Measurements from ENCODE around the gene COL5A1. TPM values are rescaled to one million over a fixed set of nuclear protein-coding genes. Genes with fewer than 3 reads are reported as not detected.

COL5A1 gene
- total and polyA plus RNA-seq, 2 experiments from 2014 or later, result 2.5 to 13.1 TPM

- TF ChIP-seq, protein P1, sequence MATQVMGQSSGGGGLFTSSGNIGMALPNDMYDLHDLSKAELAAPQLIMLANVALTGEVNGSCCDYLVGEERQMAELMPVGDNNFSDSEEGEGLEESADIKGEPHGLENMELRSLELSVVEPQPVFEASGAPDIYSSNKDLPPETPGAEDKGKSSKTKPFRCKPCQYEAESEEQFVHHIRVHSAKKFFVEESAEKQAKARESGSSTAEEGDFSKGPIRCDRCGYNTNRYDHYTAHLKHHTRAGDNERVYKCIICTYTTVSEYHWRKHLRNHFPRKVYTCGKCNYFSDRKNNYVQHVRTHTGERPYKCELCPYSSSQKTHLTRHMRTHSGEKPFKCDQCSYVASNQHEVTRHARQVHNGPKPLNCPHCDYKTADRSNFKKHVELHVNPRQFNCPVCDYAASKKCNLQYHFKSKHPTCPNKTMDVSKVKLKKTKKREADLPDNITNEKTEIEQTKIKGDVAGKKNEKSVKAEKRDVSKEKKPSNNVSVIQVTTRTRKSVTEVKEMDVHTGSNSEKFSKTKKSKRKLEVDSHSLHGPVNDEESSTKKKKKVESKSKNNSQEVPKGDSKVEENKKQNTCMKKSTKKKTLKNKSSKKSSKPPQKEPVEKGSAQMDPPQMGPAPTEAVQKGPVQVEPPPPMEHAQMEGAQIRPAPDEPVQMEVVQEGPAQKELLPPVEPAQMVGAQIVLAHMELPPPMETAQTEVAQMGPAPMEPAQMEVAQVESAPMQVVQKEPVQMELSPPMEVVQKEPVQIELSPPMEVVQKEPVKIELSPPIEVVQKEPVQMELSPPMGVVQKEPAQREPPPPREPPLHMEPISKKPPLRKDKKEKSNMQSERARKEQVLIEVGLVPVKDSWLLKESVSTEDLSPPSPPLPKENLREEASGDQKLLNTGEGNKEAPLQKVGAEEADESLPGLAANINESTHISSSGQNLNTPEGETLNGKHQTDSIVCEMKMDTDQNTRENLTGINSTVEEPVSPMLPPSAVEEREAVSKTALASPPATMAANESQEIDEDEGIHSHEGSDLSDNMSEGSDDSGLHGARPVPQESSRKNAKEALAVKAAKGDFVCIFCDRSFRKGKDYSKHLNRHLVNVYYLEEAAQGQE (IDR thresholded peaks at IDR 0.05; ENCODE audit: unreplicated experiment), result no peak
- TF ChIP-seq JUNB (IDR thresholded peaks at IDR 0.05; ENCODE audit: unreplicated experiment) (no peak), EZH2 (IDR thresholded peaks at IDR 0.05; ENCODE audit: low read depth, unreplicated experiment) (no peak), ZNF114 (CRISPR knock-in tag; IDR thresholded peaks at IDR 0.05) (no peak), NANOG (IDR thresholded peaks at IDR 0.05; ENCODE audit: borderline replicate concordance) (no peak), STAT1 (IDR thresholded peaks at IDR 0.05; ENCODE audit: unreplicated experiment) (no peak), ETS1 (IDR thresholded peaks at IDR 0.05) (no peak), CREB1 (CRISPR knock-in tag; IDR thresholded peaks at IDR 0.05; ENCODE audit: low read depth) (no peak)
- TF ChIP-seq, protein P2, sequence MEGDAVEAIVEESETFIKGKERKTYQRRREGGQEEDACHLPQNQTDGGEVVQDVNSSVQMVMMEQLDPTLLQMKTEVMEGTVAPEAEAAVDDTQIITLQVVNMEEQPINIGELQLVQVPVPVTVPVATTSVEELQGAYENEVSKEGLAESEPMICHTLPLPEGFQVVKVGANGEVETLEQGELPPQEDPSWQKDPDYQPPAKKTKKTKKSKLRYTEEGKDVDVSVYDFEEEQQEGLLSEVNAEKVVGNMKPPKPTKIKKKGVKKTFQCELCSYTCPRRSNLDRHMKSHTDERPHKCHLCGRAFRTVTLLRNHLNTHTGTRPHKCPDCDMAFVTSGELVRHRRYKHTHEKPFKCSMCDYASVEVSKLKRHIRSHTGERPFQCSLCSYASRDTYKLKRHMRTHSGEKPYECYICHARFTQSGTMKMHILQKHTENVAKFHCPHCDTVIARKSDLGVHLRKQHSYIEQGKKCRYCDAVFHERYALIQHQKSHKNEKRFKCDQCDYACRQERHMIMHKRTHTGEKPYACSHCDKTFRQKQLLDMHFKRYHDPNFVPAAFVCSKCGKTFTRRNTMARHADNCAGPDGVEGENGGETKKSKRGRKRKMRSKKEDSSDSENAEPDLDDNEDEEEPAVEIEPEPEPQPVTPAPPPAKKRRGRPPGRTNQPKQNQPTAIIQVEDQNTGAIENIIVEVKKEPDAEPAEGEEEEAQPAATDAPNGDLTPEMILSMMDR (conservative IDR thresholded peaks at IDR 0.05; ENCODE audit: low read depth in 2 of 2), result no peak
Measured at GRCh38 chr9:134666208-134666607, 24.6 kb downstream of the COL5A1 start (continued).

- no peak for ATAC-seq
- Mint-ChIP-seq H3K4me3 (no peak overlapping the region), H3K9me3 (peaks cover 4% of the 10 kb centered on the region; the same call in 2 of the 3 replicates), H3K27ac (no peak overlapping the region), H3K27me3 (ENCODE audit: insufficient read depth, low read depth, poor library complexity) (peaks cover 14% of the 10 kb centered on the region), H3K4me1 (peaks cover 4% of the 10 kb centered on the region; the same call in 1 of the 3 replicates), H3K36me3 (ENCODE audit: low read depth) (no peaks in the 10 kb centered on the region; the same call in 2 of the 3 replicates)
- H4K20me1 ChIP-seq (replicated peaks; ENCODE audit: insufficient read depth), result no peaks in the 10 kb centered on the region
- no peaks in the 10 kb centered on the region for H3K27me3 ChIP-seq (ENCODE audit: insufficient read depth)
- no peak overlapping the region for H3K4me2 ChIP-seq
- H3K27ac ChIP-seq (ENCODE audit: low read depth), result no peak overlapping the region
- no peaks in the 10 kb centered on the region for H3K9me2 ChIP-seq (ENCODE audit: insufficient read depth)
- no peak overlapping the region for H2AFZ ChIP-seq
- no peak overlapping the region for H3K4me3 ChIP-seq
- no peaks in the 10 kb centered on the region for H3K79me2 ChIP-seq (replicated peaks; ENCODE audit: insufficient read depth)
- no peaks in the 10 kb centered on the region for H3F3A ChIP-seq (replicated peaks; ENCODE audit: low read depth)
- no peaks in the 10 kb centered on the region for H3K36me3 ChIP-seq (ENCODE audit: insufficient read depth)
- no peaks in the 10 kb centered on the region for H3K4me1 ChIP-seq (ENCODE audit: insufficient read depth)
- no peak for DNase-seq (ENCODE audit: low spot score)
- TF ChIP-seq, protein P1 (IDR thresholded peaks at IDR 0.05; ENCODE audit: unreplicated experiment), result no peak
- no peak for TF ChIP-seq NANOG (IDR thresholded peaks at IDR 0.05; ENCODE audit: borderline replicate concordance)
- no peak for TF ChIP-seq POLR2AphosphoS5 (IDR thresholded peaks at IDR 0.05; ENCODE audit: low read depth)
- TF ChIP-seq STAT1 (IDR thresholded peaks at IDR 0.05; ENCODE audit: unreplicated experiment), result no peak
- TF ChIP-seq ZNF114 (CRISPR knock-in tag; IDR thresholded peaks at IDR 0.05), result no peak
- TF ChIP-seq, protein P2 (conservative IDR thresholded peaks at IDR 0.05; ENCODE audit: low read depth in 2 of 2), result no peak
- no peak for TF ChIP-seq CREB1 (CRISPR knock-in tag; IDR thresholded peaks at IDR 0.05; ENCODE audit: low read depth)
Measured at GRCh38 chr9:134666831-134667230, 25.2 kb downstream of the COL5A1 start.

All from GM23338 (cell line).